Stromal cell of bone marrow (primary cell): ENCODE measurements around the gene MRC1.

Experiments used
- DNase-seq: peaks from one replicate; pipeline ENCODE4 v3.0.0-alpha.2; 2012; ENCODE audit warnings: low read depth

The MRC1 gene

GRCh38 chr10:17847585-17848296 is 38.6 kb downstream of the MRC1 start:
- DNase-seq = peak; percentile 43

GRCh38 chr10:17848646-17849045 is 39.5 kb downstream of the MRC1 start:
- DNase-seq = no peak

GRCh38 chr10:17850501-17850900 is 41.4 kb downstream of the MRC1 start:
- DNase-seq = no peak

GRCh38 chr10:17851611-17852010 is 42.5 kb downstream of the MRC1 start:
- DNase-seq = no peak

- no peak for DNase-seq
Observed at GRCh38 chr10:17854044-17854652, 45.0 kb downstream of the MRC1 start.

- DNase-seq = no peak
Observed at GRCh38 chr10:17857040-17857439, 47.9 kb downstream of the MRC1 start.

GRCh38 chr10:17859492-17860156 is 50.5 kb downstream of the MRC1 start:
- DNase-seq = no peak

- no peak for DNase-seq
Observed at GRCh38 chr10:17861760-17862159, 52.6 kb downstream of the MRC1 start.

GRCh38 chr10:17865351-17865750 is 56.2 kb downstream of the MRC1 start:
- no peak for DNase-seq

GRCh38 chr10:17866346-17866745 is 57.2 kb downstream of the MRC1 start:
- DNase-seq = no peak

- DNase-seq = no peak
Observed at GRCh38 chr10:17867056-17867455, 57.9 kb downstream of the MRC1 start.

- DNase-seq = no peak
Observed at GRCh38 chr10:17871036-17871435, 61.9 kb downstream of the MRC1 start.

- no peak for DNase-seq
Observed at GRCh38 chr10:17872191-17873091, 63.3 kb downstream of the MRC1 start.

- peak; percentile 44 for DNase-seq
Observed at GRCh38 chr10:17873946-17874345, 64.8 kb downstream of the MRC1 start.

GRCh38 chr10:17877121-17877520 is 68.0 kb downstream of the MRC1 start:
- no peak for DNase-seq

GRCh38 chr10:17878896-17879295 is 69.7 kb downstream of the MRC1 start:
- DNase-seq = no peak

GRCh38 chr10:17880601-17881000 is 71.5 kb downstream of the MRC1 start:
- DNase-seq = peak; percentile 74

- peak; percentile 63 for DNase-seq
Observed at GRCh38 chr10:17882557-17882956, 73.4 kb downstream of the MRC1 start.

- no peak for DNase-seq
Observed at GRCh38 chr10:17883621-17884020, 74.5 kb downstream of the MRC1 start.

GRCh38 chr10:17888189-17888588 is 79.0 kb downstream of the MRC1 start:
- no peak for DNase-seq

GRCh38 chr10:17891435-17891834 is 82.3 kb downstream of the MRC1 start:
- no peak for DNase-seq

- DNase-seq = no peak
Observed at GRCh38 chr10:17904564-17904963, 95.4 kb downstream of the MRC1 start.
